ENCODE measurements around the gene SLC7A1.

SLC7A1 gene

GRCh38 chr13:29526741-29527140, 68.7 kb downstream of the SLC7A1 start:
- DNase-seq: no peak

- DNase-seq: no peak
Measured at GRCh38 chr13:29525757-29526156, 69.7 kb downstream of the SLC7A1 start.

GRCh38 chr13:29524641-29525040, 70.8 kb downstream of the SLC7A1 start:
- DNase-seq: no peak

GRCh38 chr13:29524176-29524575, 71.3 kb downstream of the SLC7A1 start:
- no peak for DNase-seq

- no peak for DNase-seq
Measured at GRCh38 chr13:29523199-29523961, 72.1 kb downstream of the SLC7A1 start.

GRCh38 chr13:29522044-29522685, 73.3 kb downstream of the SLC7A1 start:
- no peak for DNase-seq

GRCh38 chr13:29521336-29521735, 74.2 kb downstream of the SLC7A1 start:
- no peak for DNase-seq

GRCh38 chr13:29520671-29521070, 74.8 kb downstream of the SLC7A1 start:
- DNase-seq: no peak

GRCh38 chr13:29519921-29520320, 75.6 kb downstream of the SLC7A1 start:
- no peak for DNase-seq

GRCh38 chr13:29516880-29517279, 78.6 kb downstream of the SLC7A1 start:
- no peak for DNase-seq

- DNase-seq: no peak
Measured at GRCh38 chr13:29516012-29516411, 79.5 kb downstream of the SLC7A1 start.

GRCh38 chr13:29515372-29515771, 80.1 kb downstream of the SLC7A1 start:
- no peak for DNase-seq

- DNase-seq: no peak
Measured at GRCh38 chr13:29514720-29515310, 80.7 kb downstream of the SLC7A1 start.

- DNase-seq: no peak
Measured at GRCh38 chr13:29513981-29514719, 81.3 kb downstream of the SLC7A1 start.

- no peak for DNase-seq
Measured at GRCh38 chr13:29513002-29513980, 82.2 kb downstream of the SLC7A1 start.

GRCh38 chr13:29511980-29512379, 83.5 kb downstream of the SLC7A1 start:
- DNase-seq: no peak

- DNase-seq: no peak
Measured at GRCh38 chr13:29511106-29511796, 84.2 kb downstream of the SLC7A1 start.

- no peak for DNase-seq
Measured at GRCh38 chr13:29510651-29511084, 84.8 kb downstream of the SLC7A1 start.

- DNase-seq: no peak
Measured at GRCh38 chr13:29509999-29510589, 85.4 kb downstream of the SLC7A1 start.

- no peak for DNase-seq
Measured at GRCh38 chr13:29508876-29509252, 86.6 kb downstream of the SLC7A1 start.

All from femur (tissue), 1 donor.